ENCODE results near the gene CCDC93.

GRCh38 chr2:118006326-118006725 is 7.5 kb downstream of the CCDC93 start:
- no peak for TF ChIP-seq POLR2A (IDR thresholded peaks at IDR 0.05; ENCODE audit: borderline replicate concordance, extremely low read depth, insufficient read depth, insufficient read length)
- no peak for TF ChIP-seq EZH2phosphoT487 (IDR thresholded peaks at IDR 0.05; ENCODE audit: borderline replicate concordance)
- TF ChIP-seq EZH2 (IDR thresholded peaks at IDR 0.05) = no peak
- TF ChIP-seq, protein P1, sequence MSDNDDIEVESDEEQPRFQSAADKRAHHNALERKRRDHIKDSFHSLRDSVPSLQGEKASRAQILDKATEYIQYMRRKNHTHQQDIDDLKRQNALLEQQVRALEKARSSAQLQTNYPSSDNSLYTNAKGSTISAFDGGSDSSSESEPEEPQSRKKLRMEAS (IDR thresholded peaks at IDR 0.05) = no peak
- TF ChIP-seq JUND (IDR thresholded peaks at IDR 0.05) = no peak
- no peak for TF ChIP-seq POLR2AphosphoS5 (IDR thresholded peaks at IDR 0.05; ENCODE audit: low read depth, low read length)
- TF ChIP-seq, protein P2, sequence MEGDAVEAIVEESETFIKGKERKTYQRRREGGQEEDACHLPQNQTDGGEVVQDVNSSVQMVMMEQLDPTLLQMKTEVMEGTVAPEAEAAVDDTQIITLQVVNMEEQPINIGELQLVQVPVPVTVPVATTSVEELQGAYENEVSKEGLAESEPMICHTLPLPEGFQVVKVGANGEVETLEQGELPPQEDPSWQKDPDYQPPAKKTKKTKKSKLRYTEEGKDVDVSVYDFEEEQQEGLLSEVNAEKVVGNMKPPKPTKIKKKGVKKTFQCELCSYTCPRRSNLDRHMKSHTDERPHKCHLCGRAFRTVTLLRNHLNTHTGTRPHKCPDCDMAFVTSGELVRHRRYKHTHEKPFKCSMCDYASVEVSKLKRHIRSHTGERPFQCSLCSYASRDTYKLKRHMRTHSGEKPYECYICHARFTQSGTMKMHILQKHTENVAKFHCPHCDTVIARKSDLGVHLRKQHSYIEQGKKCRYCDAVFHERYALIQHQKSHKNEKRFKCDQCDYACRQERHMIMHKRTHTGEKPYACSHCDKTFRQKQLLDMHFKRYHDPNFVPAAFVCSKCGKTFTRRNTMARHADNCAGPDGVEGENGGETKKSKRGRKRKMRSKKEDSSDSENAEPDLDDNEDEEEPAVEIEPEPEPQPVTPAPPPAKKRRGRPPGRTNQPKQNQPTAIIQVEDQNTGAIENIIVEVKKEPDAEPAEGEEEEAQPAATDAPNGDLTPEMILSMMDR (IDR thresholded peaks at IDR 0.05 in 2 of 3, conservative IDR thresholded peaks at IDR 0.05 in 1 of 3; ENCODE audit: borderline replicate concordance in 1 of 3, insufficient read depth in 1 of 3, low read depth in 2 of 3, low read length in 2 of 3) = no peak
- TF ChIP-seq REST (IDR thresholded peaks at IDR 0.05; ENCODE audit: low read depth) = no peak
- TF ChIP-seq YY1 (IDR thresholded peaks at IDR 0.05; ENCODE audit: extremely low read depth, insufficient replicate concordance, low read depth, low read length) = no peak
- TF ChIP-seq TCF7L2 (IDR thresholded peaks at IDR 0.05; ENCODE audit: borderline replicate concordance, extremely low read depth, insufficient read depth, insufficient read length) = no peak
- TF ChIP-seq CEBPB (IDR thresholded peaks at IDR 0.05; ENCODE audit: low read depth) = no peak
- TF ChIP-seq EGR1 (IDR thresholded peaks at IDR 0.05; ENCODE audit: low read depth) = no peak
